PC-9 (cell line): ENCODE results near the gene ACKR2. TPM values are rescaled to one million over a fixed set of nuclear protein-coding genes. Genes with fewer than 3 reads are reported as not detected.

Experiments used
- BruUV-seq: library from RNA; stranded (reverse); fragments of 400-500 nt; replicated peaks from 2 replicates; lab custom pipeline; 2021; lab: Mats Ljungman, UMichigan
- CTCF ChIA-PET: fragments of 300-600 bp; sonication (Branson Sonifier 250); formaldehyde crosslinking; loops from one replicate; lab custom pipeline; 2022; ENCODE audit warnings: antibody characterized with exemption; lab: Charles Lee
- POLR2A ChIA-PET: fragments of 300-600 bp; sonication (Branson Sonifier 250); formaldehyde crosslinking; loops from one replicate; lab custom pipeline; 2022; ENCODE audit warnings: antibody characterized with exemption; ENCODE audit not compliant: unreplicated experiment; lab: Charles Lee
- DNase-seq, 2 experiments: peaks; one replicate each; pipeline versions ENCODE4 v3.0.0 to v3.0.0-alpha.2; 2015 to 2022; ENCODE audit warnings: mixed read lengths in 1 of 2
- H2AFZ ChIP-seq: fragments of 200-600 bp; sonication (generic); 2 replicates; pipeline ENCODE4 v1.8.1; 2017; ENCODE audit warnings: antibody characterized with exemption
- H3F3A ChIP-seq: fragments of 200-600 bp; sonication (generic); 2 replicates; pipeline ENCODE4 v1.8.1; 2017; ENCODE audit warnings: antibody characterized with exemption, mild to moderate bottlenecking, low read depth; ENCODE audit not compliant: insufficient read depth
- H3K27ac ChIP-seq: fragments of 200-600 bp; sonication (generic); 2 replicates; pipeline ENCODE4 v1.6.1; 2016; ENCODE audit warnings: mixed run types
- H3K27me3 ChIP-seq: fragments of 200-600 bp; sonication (generic); 2 replicates; pipeline ENCODE4 v1.6.1; 2016; ENCODE audit warnings: low read depth, mixed run types; ENCODE audit not compliant: insufficient read depth
- H3K36me3 ChIP-seq: fragments of 200-600 bp; sonication (generic); 2 replicates; pipeline ENCODE4 v1.6.1; 2016; ENCODE audit warnings: low read depth, mixed run types
- H3K4me1 ChIP-seq: fragments of 200-600 bp; sonication (generic); replicated peaks from 2 replicates; pipeline ENCODE4 v1.6.1; 2016; ENCODE audit warnings: mixed run types; ENCODE audit not compliant: insufficient read depth
- H3K4me2 ChIP-seq: fragments of 200-600 bp; sonication (generic); 2 replicates; pipeline ENCODE4 v1.6.1; 2017; ENCODE audit warnings: mixed run types
- H3K4me3 ChIP-seq: fragments of 200-600 bp; sonication (generic); 2 replicates; pipeline ENCODE4 v1.6.1; 2016; ENCODE audit warnings: mixed run types
- H3K79me2 ChIP-seq: fragments of 200-600 bp; sonication (generic); 2 replicates; pipeline ENCODE4 v1.6.1; 2017; ENCODE audit warnings: low read depth, mixed run types
- H3K9me2 ChIP-seq: fragments of 200-600 bp; sonication (generic); 2 replicates; pipeline ENCODE4 v1.8.1; 2017; ENCODE audit warnings: mild to moderate bottlenecking; ENCODE audit not compliant: insufficient read depth
- H3K9me3 ChIP-seq: fragments of 200-600 bp; sonication (generic); 2 replicates; pipeline ENCODE4 v1.8.1; 2016; ENCODE audit warnings: low read depth; ENCODE audit not compliant: insufficient read depth
- H4K20me1 ChIP-seq: fragments of 200-600 bp; sonication (generic); 2 replicates; pipeline ENCODE4 v1.8.1; 2017; ENCODE audit not compliant: insufficient read depth
- CTCF ChIP-seq: fragments of 200-600 bp; sonication (generic); conservative IDR thresholded peaks from 2 replicates; pipeline ENCODE4 v1.6.1; 2017; ENCODE audit warnings: mixed run types, antibody characterized with exemption, mild to moderate bottlenecking, moderate library complexity
- EZH2 ChIP-seq: fragments of 200-600 bp; sonication (generic); IDR thresholded peaks from 2 replicates; pipeline ENCODE4 v1.8.0; 2017; ENCODE audit warnings: antibody characterized with exemption, low read depth
- intact Hi-C: fragments of 100-400 bp; cut with micrococcal nuclease; formaldehyde crosslinking; loops from one replicate; pipeline ENCODE4 v1.10.0; 2022; ENCODE audit not compliant: unreplicated experiment
- total RNA-seq: library from RNA; stranded (reverse); gene quantifications from 2 replicates; pipeline ENCODE4 v1.2.3, GENCODE V29; 2021

ACKR2 gene
- total RNA-seq, 1 experiment from 2014 or later, result 2.9 TPM

- Histone ChIP-seq H3K4me3 (peak overlapping the region; percentile 48; the same call in 1 of the 2 replicates), H3K36me3 (no peaks in the 10 kb centered on the region), H3K27me3 (no peaks in the 10 kb centered on the region), H3K4me2 (peak overlapping the region; percentile 60), H3K9me3 (no peaks in the 10 kb centered on the region; the same call in 1 of the 2 replicates), H3F3A (peaks cover 13% of the 10 kb centered on the region; the same call in 1 of the 2 replicates), H3K27ac (no peak overlapping the region), H3K4me1 (peaks cover 19% of the 10 kb centered on the region), H3K79me2 (no peaks in the 10 kb centered on the region), H2AFZ (no peak overlapping the region), H4K20me1 (no peaks in the 10 kb centered on the region), H3K9me2 (no peaks in the 10 kb centered on the region)
- CTCF ChIA-PET, result no interaction called here
- TF ChIP-seq EZH2 (no peak), CTCF (no peak)
- no TSS peak for BruUV-seq
- DNase-seq, result no peak
- POLR2A ChIA-PET, result no interaction called here
- intact Hi-C loops, result no loop called here
These were observed 96.5 kb downstream of the ACKR2 start for GRCh38 chr3:42905740-42906069.

- no peak within 1 kb of the TSS; the same call in 1 of the 2 replicates for H2AFZ ChIP-seq
- no peak for TF ChIP-seq CTCF
- TF ChIP-seq EZH2, result no peak
- ChIA-PET POLR2A (no interaction called here), CTCF (no interaction called here)
- H4K20me1 ChIP-seq, result no peaks in the 10 kb centered on the region
- peak; percentile 43 to 53 for DNase-seq
- intact Hi-C loops, result no loop called here
- H3K9me3 ChIP-seq, result no peaks in the 10 kb centered on the region; the same call in 1 of the 2 replicates
- no peaks in the 10 kb centered on the region for H3K36me3 ChIP-seq
- H3F3A ChIP-seq, result peaks cover 8% of the 10 kb centered on the region; the same call in 1 of the 2 replicates
- H3K79me2 ChIP-seq, result no peaks in the 10 kb centered on the region
- H3K4me3 ChIP-seq, result peak within 1 kb of the TSS; percentile 48; the same call in 1 of the 2 replicates
- H3K27me3 ChIP-seq, result no peaks in the 10 kb centered on the region
- H3K27ac ChIP-seq, result no peak within 1 kb of the TSS
- peak within 1 kb of the TSS; percentile 60 for H3K4me2 ChIP-seq
- H3K4me1 ChIP-seq, result peaks cover 13% of the 10 kb centered on the region
- TSS peak; percentile 28 for BruUV-seq
- H3K9me2 ChIP-seq, result no peaks in the 10 kb centered on the region
These were observed 97.0 kb downstream of the ACKR2 start, which contains the start of gene ZNF662 for GRCh38 chr3:42906070-42906847. Gene ZNF662, plus strand, starts transcription at chr3:42906142. Its CDS starts 1,973 bp downstream, at chr3:42908115.

- Histone ChIP-seq H2AFZ (no peak overlapping the region), H4K20me1 (no peaks in the 10 kb centered on the region), H3K27me3 (no peaks in the 10 kb centered on the region), H3K36me3 (no peaks in the 10 kb centered on the region), H3K27ac (no peak overlapping the region), H3F3A (peaks cover 2% of the 10 kb centered on the region; the same call in 1 of the 2 replicates), H3K79me2 (no peaks in the 10 kb centered on the region), H3K4me3 (peak overlapping the region; percentile 48; the same call in 1 of the 2 replicates), H3K4me1 (peaks cover 8% of the 10 kb centered on the region), H3K9me2 (no peaks in the 10 kb centered on the region), H3K4me2 (peak overlapping the region; percentile 60), H3K9me3 (peaks cover 5% of the 10 kb centered on the region)
- CTCF ChIA-PET, result no interaction called here
- intact Hi-C loops, result no loop called here
- POLR2A ChIA-PET, result no interaction called here
- TF ChIP-seq EZH2, result no peak
- no peak for TF ChIP-seq CTCF
- BruUV-seq, result no TSS peak
- DNase-seq, result no peak
These were observed 97.6 kb downstream of the ACKR2 start for GRCh38 chr3:42906848-42907183.
